Measurements from ENCODE around the gene SNCB.

- TF ChIP-seq SIN3A (IDR thresholded peaks at IDR 0.05; ENCODE audit: borderline replicate concordance, insufficient read depth, low read length) (no peak), POLR2AphosphoS5 (IDR thresholded peaks at IDR 0.05; ENCODE audit: low read depth, low read length) (no peak), REST (IDR thresholded peaks at IDR 0.05; ENCODE audit: insufficient read depth in 1 of 2, low read depth in 2 of 2, low read length in 2 of 2) (no peak), TAF1 (IDR thresholded peaks at IDR 0.05; ENCODE audit: borderline replicate concordance, insufficient read depth, low read length) (no peak)
Measured at GRCh38 chr5:176639208-176639607, 8.9 kb upstream of the SNCB start.

Data from PFSK-1 (cell line).